ENCODE results near the gene GPT2.
"Not testable (repeated sequence)": the region's sequence is repeated elsewhere in the genome, so short reads cannot be mapped to it uniquely, and the experiment has no call there.

Gene GPT2

DNA sequence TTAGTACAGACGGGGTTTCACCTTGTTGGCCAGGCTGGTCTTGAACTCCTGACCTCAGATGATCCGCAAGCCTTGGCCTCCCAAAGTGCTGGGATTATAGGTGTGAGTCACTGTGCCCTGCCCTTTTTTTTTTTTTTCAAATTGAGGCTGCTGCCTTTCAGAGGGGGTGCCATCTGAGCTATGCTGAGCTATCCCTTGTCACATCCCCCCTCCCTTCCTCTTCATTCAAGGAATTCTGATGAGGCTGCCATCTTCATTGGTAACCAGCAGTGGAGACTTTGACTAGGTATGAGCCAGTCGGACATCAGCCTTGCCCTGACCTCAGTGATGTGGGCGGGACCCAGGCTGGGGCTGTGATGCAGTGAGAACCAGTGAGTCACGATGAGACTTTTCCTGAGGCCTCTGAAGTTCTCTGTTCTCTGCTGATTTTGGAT, 24.4 kb upstream of the GPT2 start:
- DNase-seq (ENCODE audit: insufficient read length, low spot score) (no peak), FAIRE-seq (no peak)
- no peak for TF ChIP-seq POLR2AphosphoS5 (IDR thresholded peaks at IDR 0.05; ENCODE audit: low read depth, low read length)
- TF ChIP-seq POLR2A (IDR thresholded peaks at IDR 0.05; ENCODE audit: low read depth, low read length), result no peak
- TF ChIP-seq PAX5 (IDR thresholded peaks at IDR 0.05; ENCODE audit: insufficient read depth, low read length, severe bottlenecking), result no peak
- TF ChIP-seq TAF1 (IDR thresholded peaks at IDR 0.05; ENCODE audit: low read depth, low read length), result no peak
- no peak for TF ChIP-seq POU2F2 (IDR thresholded peaks at IDR 0.05; ENCODE audit: low read depth, low read length)
- no peak for TF ChIP-seq SPI1 (IDR thresholded peaks at IDR 0.05; ENCODE audit: low read depth, low read length)

DNA sequence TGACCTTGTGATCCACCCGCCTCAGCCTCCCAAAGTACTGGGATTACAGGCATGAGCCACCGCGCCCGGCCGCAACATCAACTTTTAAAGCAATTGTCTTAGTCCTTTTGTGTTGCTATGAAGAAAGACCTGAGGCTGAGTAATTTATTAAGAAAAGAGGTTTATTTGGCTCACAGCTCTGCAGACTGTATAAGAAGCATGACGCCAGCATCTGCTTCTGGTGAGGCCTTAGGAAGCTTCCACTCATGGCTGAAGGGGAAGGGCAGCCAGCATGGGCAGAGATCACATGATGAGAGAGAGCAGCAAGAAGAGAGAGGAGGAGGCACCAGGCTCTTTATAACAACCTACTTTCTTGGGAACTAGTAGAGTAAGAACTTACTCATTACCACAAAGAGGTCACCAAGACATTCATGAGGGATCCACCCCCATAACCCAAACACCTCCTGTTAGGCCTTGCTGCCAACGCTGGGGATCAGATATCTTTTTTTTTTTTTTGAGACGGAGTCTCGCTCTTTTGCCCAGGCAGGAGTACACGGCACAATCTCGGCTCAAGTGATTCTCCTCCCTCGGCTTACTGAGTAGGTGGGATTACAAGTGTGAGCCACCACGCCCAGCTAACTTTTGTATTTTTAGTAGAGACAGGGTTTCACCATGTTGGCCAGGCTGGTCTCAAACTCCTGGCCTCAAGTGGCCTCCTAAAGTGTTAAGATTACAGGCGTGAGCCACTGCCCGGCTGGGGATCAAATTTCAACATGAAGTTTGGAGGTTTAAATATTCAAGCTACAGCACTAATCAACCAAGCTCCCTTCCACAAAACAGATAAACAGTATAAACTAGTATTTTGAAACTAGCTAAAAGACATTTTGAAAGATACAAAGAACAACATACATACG, 21.4 kb upstream of the GPT2 start:
- no peak for FAIRE-seq
- no peak for TF ChIP-seq SPI1 (IDR thresholded peaks at IDR 0.05; ENCODE audit: low read depth, low read length)
- TF ChIP-seq POLR2A (IDR thresholded peaks at IDR 0.05; ENCODE audit: low read depth, low read length), result no peak
- TF ChIP-seq POU2F2 (IDR thresholded peaks at IDR 0.05; ENCODE audit: low read depth, low read length), result no peak
- TF ChIP-seq POLR2AphosphoS5 (IDR thresholded peaks at IDR 0.05; ENCODE audit: low read depth, low read length), result no peak
- no peak for TF ChIP-seq TAF1 (IDR thresholded peaks at IDR 0.05; ENCODE audit: low read depth, low read length)
- no peak for TF ChIP-seq PAX5 (IDR thresholded peaks at IDR 0.05; ENCODE audit: insufficient read depth, low read length, severe bottlenecking)

DNA sequence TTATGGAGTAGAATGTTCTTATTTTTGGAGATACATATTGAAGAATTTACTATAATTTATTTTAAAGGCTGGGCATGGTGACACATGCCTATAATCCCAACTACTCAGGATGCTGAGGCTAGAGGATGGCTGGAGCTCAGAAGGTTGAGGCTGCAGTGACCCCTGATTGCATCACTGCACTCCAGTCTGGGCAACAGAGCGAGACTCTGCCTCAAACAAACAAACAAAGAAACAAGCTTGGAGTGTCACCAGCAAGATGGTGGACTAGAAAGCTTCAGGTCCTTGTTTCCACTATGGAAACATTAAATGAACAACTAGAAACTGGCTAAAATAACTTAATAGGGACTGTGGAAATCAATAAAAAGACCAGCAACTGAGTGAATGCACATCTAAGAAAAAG, 17.9 kb upstream of the GPT2 start:
- FAIRE-seq (no peak), DNase-seq (ENCODE audit: insufficient read length, low spot score) (no peak)
- no peak for TF ChIP-seq PAX5 (IDR thresholded peaks at IDR 0.05; ENCODE audit: insufficient read depth, low read length, severe bottlenecking)
- no peak for TF ChIP-seq SPI1 (IDR thresholded peaks at IDR 0.05; ENCODE audit: low read depth, low read length)
- TF ChIP-seq POLR2A (IDR thresholded peaks at IDR 0.05; ENCODE audit: low read depth, low read length), result no peak
- TF ChIP-seq POLR2AphosphoS5 (IDR thresholded peaks at IDR 0.05; ENCODE audit: low read depth, low read length), result no peak
- TF ChIP-seq TAF1 (IDR thresholded peaks at IDR 0.05; ENCODE audit: low read depth, low read length), result no peak
- TF ChIP-seq POU2F2 (IDR thresholded peaks at IDR 0.05; ENCODE audit: low read depth, low read length), result no peak

More for the DNA sequence above, 21.4 kb upstream of the GPT2 start:
- DNase-seq (ENCODE audit: insufficient read length, low spot score), result no peak

DNA sequence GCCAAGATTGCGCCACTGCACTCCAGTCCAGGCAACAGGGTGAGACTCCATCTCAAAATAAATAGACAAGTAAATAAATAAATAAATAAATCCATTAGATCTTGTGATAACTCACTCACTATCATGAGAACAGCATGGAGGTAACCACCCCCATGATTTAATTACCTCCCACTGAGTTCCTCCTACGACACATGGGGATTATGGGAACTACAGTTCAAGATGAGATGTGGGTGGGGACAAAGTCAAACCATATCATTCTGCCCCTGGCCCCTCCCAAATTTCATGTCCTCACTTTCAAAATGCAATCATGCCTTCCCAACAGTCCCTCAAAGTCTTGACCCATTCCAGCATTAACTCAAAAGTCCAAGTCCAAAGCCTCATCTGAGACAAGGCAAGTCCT, 16.7 kb upstream of the GPT2 start:
- not testable (repeated sequence) for DNase-seq (ENCODE audit: insufficient read length, low spot score); FAIRE-seq

DNA sequence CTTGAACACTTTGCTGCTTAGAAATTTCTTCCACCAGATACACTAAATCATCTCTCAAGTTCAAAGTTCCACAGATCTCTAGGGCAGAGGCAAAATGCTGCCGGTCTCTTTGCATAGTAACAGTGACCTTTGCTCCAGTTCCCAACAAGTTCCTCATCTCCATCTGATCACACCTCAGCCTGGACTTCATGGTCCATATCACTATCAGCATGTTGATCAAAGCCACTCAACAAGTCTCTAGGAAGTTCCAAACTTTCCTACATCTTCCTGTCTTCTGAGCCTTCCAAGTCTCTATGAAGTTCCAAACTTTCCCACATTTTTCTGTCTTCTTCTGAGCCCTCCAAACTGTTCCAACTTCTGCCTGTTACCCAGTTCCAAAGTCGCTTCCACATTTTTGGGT, 15.3 kb upstream of the GPT2 start:
- not testable (repeated sequence) for DNase-seq (ENCODE audit: insufficient read length, low spot score); FAIRE-seq

DNA sequence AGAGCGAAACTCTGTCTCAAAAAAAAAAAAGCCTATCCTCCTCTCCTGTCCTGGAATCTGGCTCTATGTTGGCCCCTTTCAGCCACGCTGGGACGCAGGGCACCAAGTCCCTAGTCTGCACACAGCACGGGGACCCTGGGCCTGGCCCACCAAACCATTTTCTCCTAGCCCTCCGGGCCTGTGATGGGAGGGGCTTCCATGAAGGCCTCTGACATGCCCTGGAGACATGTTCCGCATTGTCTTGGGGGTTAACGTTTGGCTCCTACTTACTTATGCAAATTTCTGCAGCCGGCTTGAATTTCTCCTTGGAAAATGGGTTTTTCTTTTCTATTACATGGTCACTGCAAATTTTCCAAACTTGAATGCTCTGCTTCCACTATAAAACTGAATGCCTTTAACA, 12.6 kb upstream of the GPT2 start:
- no peak for FAIRE-seq
- no peak for DNase-seq (ENCODE audit: insufficient read length, low spot score)

DNA sequence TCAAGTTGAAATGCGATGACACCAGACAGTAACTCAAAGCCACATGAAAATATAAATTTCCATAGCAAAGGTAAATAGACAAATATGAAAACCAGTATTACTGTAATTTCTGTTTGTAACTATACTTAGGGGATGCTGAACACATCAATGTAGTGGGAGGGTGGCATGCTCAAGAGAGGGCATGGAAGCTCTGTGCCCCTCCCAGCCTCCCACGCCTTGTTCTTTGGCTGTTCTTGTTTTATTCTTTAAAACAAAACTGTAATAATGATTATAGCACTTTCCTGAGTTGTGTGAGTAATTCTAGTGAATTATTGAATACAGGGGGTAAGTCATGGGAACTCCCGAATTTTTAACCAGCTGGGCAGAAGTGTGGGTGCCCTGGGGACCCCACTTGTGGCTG, 11.0 kb upstream of the GPT2 start:
- DNase-seq (ENCODE audit: insufficient read length, low spot score) (no peak), FAIRE-seq (no peak)
- TF ChIP-seq TAF1 (IDR thresholded peaks at IDR 0.05; ENCODE audit: low read depth, low read length) (no peak), POU2F2 (IDR thresholded peaks at IDR 0.05; ENCODE audit: low read depth, low read length) (no peak), POLR2AphosphoS5 (IDR thresholded peaks at IDR 0.05; ENCODE audit: low read depth, low read length) (no peak), SPI1 (IDR thresholded peaks at IDR 0.05; ENCODE audit: low read depth, low read length) (no peak), POLR2A (IDR thresholded peaks at IDR 0.05; ENCODE audit: low read depth, low read length) (no peak), PAX5 (IDR thresholded peaks at IDR 0.05; ENCODE audit: insufficient read depth, low read length, severe bottlenecking) (no peak)

More for the DNA sequence above, 12.6 kb upstream of the GPT2 start:
- TF ChIP-seq TAF1 (IDR thresholded peaks at IDR 0.05; ENCODE audit: low read depth, low read length) (no peak), SPI1 (IDR thresholded peaks at IDR 0.05; ENCODE audit: low read depth, low read length) (no peak), POU2F2 (IDR thresholded peaks at IDR 0.05; ENCODE audit: low read depth, low read length) (no peak), PAX5 (IDR thresholded peaks at IDR 0.05; ENCODE audit: insufficient read depth, low read length, severe bottlenecking) (no peak), POLR2AphosphoS5 (IDR thresholded peaks at IDR 0.05; ENCODE audit: low read depth, low read length) (no peak), POLR2A (IDR thresholded peaks at IDR 0.05; ENCODE audit: low read depth, low read length) (no peak)

DNA sequence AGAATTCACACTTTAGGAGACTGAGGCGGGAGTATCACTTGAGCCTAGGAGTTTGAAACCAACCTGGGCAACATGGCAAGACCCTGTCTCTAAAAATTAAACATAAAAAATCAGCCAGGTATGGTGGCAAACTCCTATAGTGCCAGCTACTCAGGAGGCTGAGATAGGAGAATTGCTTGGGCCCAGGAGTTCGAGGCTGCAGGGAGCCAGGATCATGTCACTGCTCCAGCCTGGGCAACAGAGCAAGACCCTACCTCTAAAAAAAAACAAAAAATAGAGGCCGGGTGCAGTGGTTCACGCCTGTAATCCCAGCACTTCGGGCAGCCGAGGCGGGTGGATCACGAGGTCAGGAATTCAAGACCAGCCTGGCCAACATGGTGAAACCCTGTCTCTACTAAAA, 8.9 kb upstream of the GPT2 start:
- FAIRE-seq, result no peak
- no peak for TF ChIP-seq SPI1 (IDR thresholded peaks at IDR 0.05; ENCODE audit: low read depth, low read length)
- TF ChIP-seq POLR2A (IDR thresholded peaks at IDR 0.05; ENCODE audit: low read depth, low read length), result no peak
- no peak for TF ChIP-seq PAX5 (IDR thresholded peaks at IDR 0.05; ENCODE audit: insufficient read depth, low read length, severe bottlenecking)
- TF ChIP-seq POLR2AphosphoS5 (IDR thresholded peaks at IDR 0.05; ENCODE audit: low read depth, low read length), result no peak

DNA sequence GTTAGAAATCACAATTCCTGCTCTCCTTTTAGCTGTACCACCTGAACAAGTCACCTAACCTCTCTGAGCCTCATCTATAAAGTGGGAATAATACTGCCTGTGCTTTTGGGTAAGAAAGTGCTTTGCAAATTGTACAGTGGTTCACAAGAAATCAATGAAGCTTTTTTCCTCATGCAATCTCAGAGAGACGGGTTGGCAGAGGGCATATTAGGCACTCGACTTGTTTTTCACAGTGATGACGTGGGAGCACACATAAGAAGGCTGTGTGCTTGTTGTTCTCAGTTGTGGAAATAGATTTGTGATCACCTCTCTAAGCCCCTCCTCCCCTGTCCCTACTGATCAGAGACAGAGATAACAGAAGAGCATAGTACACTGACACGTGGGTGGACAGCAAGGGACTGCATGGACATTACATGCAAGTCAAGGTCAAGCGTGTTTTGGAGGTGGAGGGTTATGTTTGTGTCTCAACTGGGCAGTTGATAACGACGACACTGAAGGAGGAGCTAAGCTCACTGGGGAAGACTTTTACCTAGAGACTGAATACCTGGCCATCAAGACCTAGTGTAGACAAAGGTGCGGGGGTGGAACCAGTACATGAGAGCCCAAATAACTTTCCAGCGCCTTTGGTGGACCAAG, 1.7 kb upstream of the GPT2 start:
- FAIRE-seq (no peak), DNase-seq (ENCODE audit: insufficient read length, low spot score) (no peak)
- no peak for TF ChIP-seq POU2F2 (IDR thresholded peaks at IDR 0.05; ENCODE audit: low read depth, low read length)
- no peak for TF ChIP-seq POLR2A (IDR thresholded peaks at IDR 0.05; ENCODE audit: low read depth, low read length)
- no peak for TF ChIP-seq PAX5 (IDR thresholded peaks at IDR 0.05; ENCODE audit: insufficient read depth, low read length, severe bottlenecking)
- no peak for TF ChIP-seq SPI1 (IDR thresholded peaks at IDR 0.05; ENCODE audit: low read depth, low read length)
- TF ChIP-seq TAF1 (IDR thresholded peaks at IDR 0.05; ENCODE audit: low read depth, low read length), result no peak
- no peak for TF ChIP-seq POLR2AphosphoS5 (IDR thresholded peaks at IDR 0.05; ENCODE audit: low read depth, low read length)

More for the DNA sequence above, 8.9 kb upstream of the GPT2 start:
- DNase-seq (ENCODE audit: insufficient read length, low spot score), result no peak

DNA sequence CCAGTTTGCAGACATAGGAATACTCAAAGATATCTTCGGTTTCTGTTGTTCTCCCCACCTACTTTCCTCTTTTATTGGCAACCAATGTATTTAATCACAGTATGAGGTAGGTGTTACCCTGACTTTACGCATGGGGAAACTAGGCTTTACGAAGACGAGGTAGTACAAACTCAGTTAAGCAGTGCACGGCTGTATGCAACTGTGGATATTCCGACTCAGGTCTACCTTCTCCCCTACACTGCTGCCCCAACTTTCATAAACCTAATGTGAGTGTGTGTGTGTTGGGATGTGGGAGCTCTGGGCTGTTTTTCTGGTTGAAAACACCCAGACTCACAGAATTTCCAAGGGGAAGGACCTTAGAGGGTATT, 1.2 kb upstream of the GPT2 start:
- no peak for FAIRE-seq
- DNase-seq (ENCODE audit: insufficient read length, low spot score), result no peak
- TF ChIP-seq POLR2AphosphoS5 (IDR thresholded peaks at IDR 0.05; ENCODE audit: low read depth, low read length) (no peak), POU2F2 (IDR thresholded peaks at IDR 0.05; ENCODE audit: low read depth, low read length) (no peak), POLR2A (IDR thresholded peaks at IDR 0.05; ENCODE audit: low read depth, low read length) (no peak), SPI1 (IDR thresholded peaks at IDR 0.05; ENCODE audit: low read depth, low read length) (no peak)

All from GM12891 (cell line).